Activated CD8-positive, alpha-beta T cell treated with anti-CD3 and anti-CD28 coated beads for 36 hours (primary cell): ENCODE results near the gene ZNF532. TPM values are rescaled to one million over a fixed set of nuclear protein-coding genes. Genes with fewer than 3 reads are reported as not detected.

Source experiments
- ATAC-seq: fragments of 200-7000 bp; cut with Tn5 transposase; one replicate; pipeline ENCODE4 v1.10.0; 2021; ENCODE audit warnings: mild to moderate bottlenecking, moderate library complexity
- CTCF ChIA-PET: fragments of 350-600 bp; sonication (Branson Sonifier 250); formaldehyde crosslinking; loops from one replicate; lab custom pipeline; 2021; ENCODE audit warnings: antibody characterized with exemption; lab: Charles Lee
- POLR2A ChIA-PET: fragments of 350-600 bp; sonication (Branson Sonifier 250); formaldehyde crosslinking; loops from one replicate; lab custom pipeline; 2021; ENCODE audit warnings: antibody characterized with exemption; lab: Charles Lee
- DNase-seq: peaks from one replicate; pipeline ENCODE4 v3.0.0-alpha.2; 2020
- H3K27ac Mint-ChIP-seq: one replicate; pipeline ENCODE4 v1.8.0; 2021; ENCODE audit warnings: mild to moderate bottlenecking, mixed read lengths
- H3K27me3 Mint-ChIP-seq: one replicate; pipeline ENCODE4 v1.8.0; 2021; ENCODE audit warnings: mixed read lengths
- H3K36me3 Mint-ChIP-seq: one replicate; pipeline ENCODE4 v1.8.0; 2021; ENCODE audit warnings: low read depth, mixed read lengths
- H3K4me1 Mint-ChIP-seq: one replicate; pipeline ENCODE4 v1.8.0; 2021; ENCODE audit warnings: low read depth, mixed read lengths
- H3K4me3 Mint-ChIP-seq: one replicate; pipeline ENCODE4 v1.8.0; 2021; ENCODE audit warnings: mild to moderate bottlenecking, moderate library complexity, mixed read lengths
- H3K9me3 Mint-ChIP-seq: one replicate; pipeline ENCODE4 v1.8.0; 2021; ENCODE audit warnings: mixed read lengths
- CTCF ChIP-seq: fragments of 200-600 bp; IDR thresholded peaks from one replicate; pipeline ENCODE4 v1.8.0; 2022; ENCODE audit warnings: antibody characterized with exemption, mild to moderate bottlenecking
- intact Hi-C: fragments of 100-400 bp; cut with micrococcal nuclease; formaldehyde crosslinking; loops from one replicate; pipeline ENCODE4 v1.10.0; 2022
- total RNA-seq, 2 experiments: library from RNA; stranded (reverse); gene quantifications; one replicate each; pipeline ENCODE4 v1.2.3, GENCODE V29; 2021

ZNF532 gene
- total RNA-seq, 2 experiments from 2014 or later: 1.3 to 1.8 TPM

- H3K27me3 Mint-ChIP-seq: peaks cover 17% of the 10 kb centered on the region
- DNase-seq: no peak
- ChIA-PET CTCF (no interaction called here), POLR2A (no interaction called here)
- peaks cover 6% of the 10 kb centered on the region for H3K9me3 Mint-ChIP-seq
- no peak overlapping the region for H3K4me3 Mint-ChIP-seq
- no peaks in the 10 kb centered on the region for H3K36me3 Mint-ChIP-seq
- peaks cover 7% of the 10 kb centered on the region for H3K4me1 Mint-ChIP-seq
- intact Hi-C loops: no loop called here
- ATAC-seq: no peak
- H3K27ac Mint-ChIP-seq: no peak overlapping the region
- no peak for TF ChIP-seq CTCF
Measured at GRCh38 chr18:58992301-58993231, 127.9 kb downstream of the ZNF532 start.

GRCh38 chr18:58993260-58993659, 128.6 kb downstream of the ZNF532 start:
- Mint-ChIP-seq H3K4me3 (no peak overlapping the region), H3K36me3 (no peaks in the 10 kb centered on the region), H3K4me1 (peaks cover 7% of the 10 kb centered on the region), H3K9me3 (peaks cover 6% of the 10 kb centered on the region), H3K27me3 (peaks cover 17% of the 10 kb centered on the region), H3K27ac (no peak overlapping the region)
- no peak for DNase-seq
- ATAC-seq: no peak
- no peak for TF ChIP-seq CTCF
- POLR2A ChIA-PET: no interaction called here
- intact Hi-C loops: no loop called here
- CTCF ChIA-PET: no interaction called here

- intact Hi-C loops: no loop called here
- H3K27me3 Mint-ChIP-seq: peaks cover 13% of the 10 kb centered on the region
- no peak for DNase-seq
- ATAC-seq: no peak
- H3K4me3 Mint-ChIP-seq: no peak overlapping the region
- ChIA-PET POLR2A (no interaction called here), CTCF (interaction anchor here (1.3 kb wide), 1 partner anchor 75 kb away, joined by 3 read pairs; no protein-coding TSS in a partner anchor)
- H3K27ac Mint-ChIP-seq: no peak overlapping the region
- TF ChIP-seq CTCF: no peak
- H3K36me3 Mint-ChIP-seq: no peaks in the 10 kb centered on the region
- H3K4me1 Mint-ChIP-seq: peaks cover 7% of the 10 kb centered on the region
- no peaks in the 10 kb centered on the region for H3K9me3 Mint-ChIP-seq
Measured at GRCh38 chr18:58995663-58996062, 131.0 kb downstream of the ZNF532 start.

- ATAC-seq: no peak
- POLR2A ChIA-PET: no interaction called here
- Mint-ChIP-seq H3K9me3 (no peaks in the 10 kb centered on the region), H3K4me3 (no peak overlapping the region), H3K27me3 (peaks cover 13% of the 10 kb centered on the region), H3K27ac (no peak overlapping the region), H3K36me3 (no peaks in the 10 kb centered on the region), H3K4me1 (peaks cover 4% of the 10 kb centered on the region)
- DNase-seq: no peak
- intact Hi-C loops: no loop called here
- TF ChIP-seq CTCF: no peak
- CTCF ChIA-PET: no interaction called here
Measured at GRCh38 chr18:58996131-58996641, 131.5 kb downstream of the ZNF532 start.

- ChIA-PET POLR2A (no interaction called here), CTCF (no interaction called here)
- Mint-ChIP-seq H3K27me3 (peaks cover 11% of the 10 kb centered on the region), H3K4me1 (no peaks in the 10 kb centered on the region), H3K4me3 (no peak overlapping the region), H3K36me3 (no peaks in the 10 kb centered on the region), H3K27ac (no peak overlapping the region), H3K9me3 (no peaks in the 10 kb centered on the region)
- TF ChIP-seq CTCF: no peak
- DNase-seq: no peak
- intact Hi-C loops: no loop called here
- ATAC-seq: no peak
Measured at GRCh38 chr18:58996696-58997095, 132.0 kb downstream of the ZNF532 start.
